K562 (cell line): ENCODE data around the gene SAE1. TPM values are rescaled to one million over a fixed set of nuclear protein-coding genes. Genes with fewer than 3 reads are reported as not detected.

ENCODE experiments used
- ATF1 ChIP-seq, 2 experiments: fragments of 450-650 bp in 1 of 2; IDR thresholded peaks; 2 replicates each; pipeline ENCODE4 v1.6.1; 2016; ENCODE audit warnings: missing compliant biosample characterization in 1 of 2, missing genetic modification characterization in 1 of 2
- ETS1 ChIP-seq: conservative IDR thresholded peaks from 2 replicates; pipeline ENCODE4 v1.6.1; 2011; ENCODE audit warnings: low read depth, mild to moderate bottlenecking, low read length; ENCODE audit not compliant: control insufficient read depth
- ETV5 ChIP-seq: sonication (generic); formaldehyde crosslinking; IDR thresholded peaks from 2 replicates; pipeline ENCODE4 v1.4.0; 2020; ENCODE audit warnings: low read depth, mild to moderate bottlenecking, missing genetic modification reagents
- HDGF ChIP-seq: fragments of 450-650 bp; IDR thresholded peaks from 2 replicates; pipeline ENCODE4 v1.6.1; 2016
- MYBL2 ChIP-seq, 2 experiments: fragments of 450-650 bp in 1 of 2; sonication (generic) in 1 of 2; formaldehyde crosslinking in 1 of 2; IDR thresholded peaks; 2 replicates each; pipeline versions ENCODE4 v1.6.1 to v1.8.1; 2017 to 2022; ENCODE audit warnings: borderline replicate concordance in 1 of 2, inconsistent platforms in 1 of 2, low read depth in 1 of 2, mild to moderate bottlenecking in 1 of 2, missing genetic modification reagents in 1 of 2, moderate library complexity in 1 of 2
- MYNN ChIP-seq, 2 experiments: sonication (generic); formaldehyde crosslinking in 1 of 2; IDR thresholded peaks; 2 replicates each; pipeline versions ENCODE4 v1.5.0 to v1.6.1; 2016 to 2020; ENCODE audit warnings: antibody characterized with exemption in 1 of 2, missing genetic modification reagents in 1 of 2
- POLR2H ChIP-seq: IDR thresholded peaks from 2 replicates; pipeline ENCODE4 v1.6.1; 2016; ENCODE audit warnings: missing genetic modification characterization, low read depth, mild to moderate bottlenecking, control low read depth, missing compliant biosample characterization, moderate library complexity
- STAT6 ChIP-seq: sonication (generic); formaldehyde crosslinking; IDR thresholded peaks from 2 replicates; pipeline ENCODE4 v1.8.1; 2023; ENCODE audit warnings: mild to moderate bottlenecking, missing genetic modification reagents
- ZNF695 ChIP-seq: fragments of 450-650 bp; formaldehyde crosslinking; IDR thresholded peaks from 2 replicates; pipeline ENCODE4 v1.4.0; 2020; ENCODE audit warnings: mild to moderate bottlenecking, moderate library complexity
- polyA plus RNA-seq, 8 experiments: library from polyadenylated mRNA; depleted of rRNA in 4 of 8; stranded (reverse) in 5 of 8; unstranded in 3 of 8; fragments of >200 nt; fragmentation: Nextera tagmentation in 2 of 8; fragmentation: Illumina TruSeq in 1 of 8; extraction: Ambion mirVana in 2 of 8; extraction: Trizol in 1 of 8; gene quantifications; 2 replicates each; pipeline versions ENCODE4 v1.2.1 to v1.2.3, GENCODE V29; 2011 to 2014; ENCODE audit warnings: inconsistent platforms in 1 of 8, missing spikeins in 1 of 8
- total RNA-seq, 7 experiments: library from RNA; depleted of rRNA in 6 of 7; stranded (reverse); fragments of >200 nt in 6 of 7; fragmentation: Illumina TruSeq in 2 of 7; extraction: Trizol in 2 of 7; gene quantifications; 2 replicates each; pipeline versions ENCODE4 v1.2.1 to v1.2.3, GENCODE V29; 2011 to 2021; ENCODE audit warnings: low replicate concordance in 1 of 7
- TF ChIP-seq, protein P1 (sequence below): fragments of 450-650 bp; IDR thresholded peaks from 2 replicates; pipeline ENCODE4 v1.6.1; 2016; ENCODE audit warnings: low read depth, mild to moderate bottlenecking, moderate library complexity
- TF ChIP-seq, protein P2 (sequence below), 2 experiments: fragments of 450-650 bp; IDR thresholded peaks; 2 replicates each; pipeline ENCODE4 v1.6.1; 2018; ENCODE audit warnings: mild to moderate bottlenecking in 2 of 2, low read depth in 1 of 2; ENCODE audit not compliant: partially characterized antibody in 2 of 2
- TF ChIP-seq, protein P3 (sequence below), 2 experiments: fragments of 450-650 bp in 1 of 2; IDR thresholded peaks; 2 replicates each; pipeline ENCODE4 v1.6.1; 2011 to 2017; ENCODE audit warnings: low read depth in 2 of 2, antibody characterized with exemption in 1 of 2, borderline replicate concordance in 1 of 2, low read length in 1 of 2, mild to moderate bottlenecking in 1 of 2, mixed read lengths in 1 of 2; ENCODE audit not compliant: control insufficient read depth in 1 of 2

Gene SAE1
- total and polyA plus RNA-seq, 9 of the 15 experiments (the other 6 are each of a cell fraction or from before 2014, with no cell fraction given): 82.8 to 299 (median 217) TPM

GRCh38 chr19:47228937-47229675 lies 98.5 kb downstream of the SAE1 start (continued):
- no peak for TF ChIP-seq STAT6
- peak; percentile 94; the same call in 1 of the 2 replicates for TF ChIP-seq HDGF
- TF ChIP-seq ETV5 (CRISPR knock-in tag): no peak
- TF ChIP-seq MYNN (IDR thresholded peaks at IDR 0.05): peak; percentile 28; the same call in 1 of the 2 replicates
- no peak for TF ChIP-seq MYNN (CRISPR knock-in tag; IDR thresholded peaks at IDR 0.05)
- TF ChIP-seq, protein P1, sequence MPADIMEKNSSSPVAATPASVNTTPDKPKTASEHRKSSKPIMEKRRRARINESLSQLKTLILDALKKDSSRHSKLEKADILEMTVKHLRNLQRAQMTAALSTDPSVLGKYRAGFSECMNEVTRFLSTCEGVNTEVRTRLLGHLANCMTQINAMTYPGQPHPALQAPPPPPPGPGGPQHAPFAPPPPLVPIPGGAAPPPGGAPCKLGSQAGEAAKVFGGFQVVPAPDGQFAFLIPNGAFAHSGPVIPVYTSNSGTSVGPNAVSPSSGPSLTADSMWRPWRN: no peak
- no peak for TF ChIP-seq POLR2H (tag)
- TF ChIP-seq ATF1 (CRISPR knock-in tag; IDR thresholded peaks at IDR 0.05): no peak
- TF ChIP-seq ATF1 (tag; IDR thresholded peaks at IDR 0.05): no peak
- TF ChIP-seq, protein P2, sequence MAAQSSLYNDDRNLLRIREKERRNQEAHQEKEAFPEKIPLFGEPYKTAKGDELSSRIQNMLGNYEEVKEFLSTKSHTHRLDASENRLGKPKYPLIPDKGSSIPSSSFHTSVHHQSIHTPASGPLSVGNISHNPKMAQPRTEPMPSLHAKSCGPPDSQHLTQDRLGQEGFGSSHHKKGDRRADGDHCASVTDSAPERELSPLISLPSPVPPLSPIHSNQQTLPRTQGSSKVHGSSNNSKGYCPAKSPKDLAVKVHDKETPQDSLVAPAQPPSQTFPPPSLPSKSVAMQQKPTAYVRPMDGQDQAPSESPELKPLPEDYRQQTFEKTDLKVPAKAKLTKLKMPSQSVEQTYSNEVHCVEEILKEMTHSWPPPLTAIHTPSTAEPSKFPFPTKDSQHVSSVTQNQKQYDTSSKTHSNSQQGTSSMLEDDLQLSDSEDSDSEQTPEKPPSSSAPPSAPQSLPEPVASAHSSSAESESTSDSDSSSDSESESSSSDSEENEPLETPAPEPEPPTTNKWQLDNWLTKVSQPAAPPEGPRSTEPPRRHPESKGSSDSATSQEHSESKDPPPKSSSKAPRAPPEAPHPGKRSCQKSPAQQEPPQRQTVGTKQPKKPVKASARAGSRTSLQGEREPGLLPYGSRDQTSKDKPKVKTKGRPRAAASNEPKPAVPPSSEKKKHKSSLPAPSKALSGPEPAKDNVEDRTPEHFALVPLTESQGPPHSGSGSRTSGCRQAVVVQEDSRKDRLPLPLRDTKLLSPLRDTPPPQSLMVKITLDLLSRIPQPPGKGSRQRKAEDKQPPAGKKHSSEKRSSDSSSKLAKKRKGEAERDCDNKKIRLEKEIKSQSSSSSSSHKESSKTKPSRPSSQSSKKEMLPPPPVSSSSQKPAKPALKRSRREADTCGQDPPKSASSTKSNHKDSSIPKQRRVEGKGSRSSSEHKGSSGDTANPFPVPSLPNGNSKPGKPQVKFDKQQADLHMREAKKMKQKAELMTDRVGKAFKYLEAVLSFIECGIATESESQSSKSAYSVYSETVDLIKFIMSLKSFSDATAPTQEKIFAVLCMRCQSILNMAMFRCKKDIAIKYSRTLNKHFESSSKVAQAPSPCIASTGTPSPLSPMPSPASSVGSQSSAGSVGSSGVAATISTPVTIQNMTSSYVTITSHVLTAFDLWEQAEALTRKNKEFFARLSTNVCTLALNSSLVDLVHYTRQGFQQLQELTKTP (IDR thresholded peaks at IDR 0.05; ENCODE audit: low read depth in 1 of 2, partially characterized antibody in 2 of 2): peak in 1 of 2 experiments; percentile 23
- TF ChIP-seq ZNF695 (CRISPR knock-in tag): no peak
- no peak for TF ChIP-seq ETS1
- TF ChIP-seq, protein P3, sequence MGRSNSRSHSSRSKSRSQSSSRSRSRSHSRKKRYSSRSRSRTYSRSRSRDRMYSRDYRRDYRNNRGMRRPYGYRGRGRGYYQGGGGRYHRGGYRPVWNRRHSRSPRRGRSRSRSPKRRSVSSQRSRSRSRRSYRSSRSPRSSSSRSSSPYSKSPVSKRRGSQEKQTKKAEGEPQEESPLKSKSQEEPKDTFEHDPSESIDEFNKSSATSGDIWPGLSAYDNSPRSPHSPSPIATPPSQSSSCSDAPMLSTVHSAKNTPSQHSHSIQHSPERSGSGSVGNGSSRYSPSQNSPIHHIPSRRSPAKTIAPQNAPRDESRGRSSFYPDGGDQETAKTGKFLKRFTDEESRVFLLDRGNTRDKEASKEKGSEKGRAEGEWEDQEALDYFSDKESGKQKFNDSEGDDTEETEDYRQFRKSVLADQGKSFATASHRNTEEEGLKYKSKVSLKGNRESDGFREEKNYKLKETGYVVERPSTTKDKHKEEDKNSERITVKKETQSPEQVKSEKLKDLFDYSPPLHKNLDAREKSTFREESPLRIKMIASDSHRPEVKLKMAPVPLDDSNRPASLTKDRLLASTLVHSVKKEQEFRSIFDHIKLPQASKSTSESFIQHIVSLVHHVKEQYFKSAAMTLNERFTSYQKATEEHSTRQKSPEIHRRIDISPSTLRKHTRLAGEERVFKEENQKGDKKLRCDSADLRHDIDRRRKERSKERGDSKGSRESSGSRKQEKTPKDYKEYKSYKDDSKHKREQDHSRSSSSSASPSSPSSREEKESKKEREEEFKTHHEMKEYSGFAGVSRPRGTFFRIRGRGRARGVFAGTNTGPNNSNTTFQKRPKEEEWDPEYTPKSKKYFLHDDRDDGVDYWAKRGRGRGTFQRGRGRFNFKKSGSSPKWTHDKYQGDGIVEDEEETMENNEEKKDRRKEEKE (IDR thresholded peaks at IDR 0.05; ENCODE audit: borderline replicate concordance in 1 of 2, control insufficient read depth in 1 of 2, low read depth in 2 of 2, low read length in 1 of 2): peak in 1 of 2 experiments; percentile 54; a peak in 1 of 4 replicates
- no peak; the same call in 1 of the 2 replicates for TF ChIP-seq MYBL2 (IDR thresholded peaks at IDR 0.05; ENCODE audit: low read depth)
- TF ChIP-seq MYBL2 (CRISPR knock-in tag; IDR thresholded peaks at IDR 0.05; ENCODE audit: borderline replicate concordance): no peak
